Liver (tissue), 9 donors: ENCODE results near the gene UBL3. TPM values are rescaled to one million over a fixed set of nuclear protein-coding genes. Genes with fewer than 3 reads are reported as not detected.

Experiments used
- DNase-seq: peaks from one replicate; pipeline ENCODE4 v3.0.0-alpha.2; 2017; ENCODE audit warnings: low spot score
- H3K27ac ChIP-seq, 2 donors: one replicate each; pipeline ENCODE4 v1.7.0; 2013; ENCODE audit warnings: inconsistent platforms in 2 of 2, low read length in 2 of 2, control low read depth in 1 of 2, low read depth in 1 of 2, mild to moderate bottlenecking in 1 of 2
- H3K27me3 ChIP-seq, 4 donors: one replicate each; pipeline versions ENCODE4 v1.6.1 to v1.7.0; 2013; ENCODE audit warnings: low read length in 3 of 4, inconsistent platforms in 1 of 4, mild to moderate bottlenecking in 1 of 4, moderate library complexity in 1 of 4; ENCODE audit not compliant: control insufficient read depth in 4 of 4, insufficient read depth in 4 of 4
- H3K36me3 ChIP-seq, 4 donors: one replicate each; pipeline versions ENCODE4 v1.6.1 to v1.7.0; 2013; ENCODE audit warnings: low read length in 3 of 4, mild to moderate bottlenecking in 3 of 4, low read depth in 1 of 4, moderate library complexity in 1 of 4; ENCODE audit not compliant: control insufficient read depth in 4 of 4, insufficient read depth in 3 of 4
- H3K4me1 ChIP-seq, 4 donors: one replicate each; pipeline versions ENCODE4 v1.6.1 to v1.7.0; 2013; ENCODE audit warnings: low read length in 3 of 4, mild to moderate bottlenecking in 3 of 4, moderate library complexity in 1 of 4; ENCODE audit not compliant: control insufficient read depth in 4 of 4, insufficient read depth in 4 of 4
- H3K4me3 ChIP-seq, 3 donors: one replicate each; pipeline versions ENCODE4 v1.6.1 to v1.7.0; 2013; ENCODE audit warnings: low read length in 3 of 3, control low read depth in 1 of 3, low read depth in 1 of 3, mild to moderate bottlenecking in 1 of 3
- H3K9ac ChIP-seq, 2 donors: one replicate each; pipeline ENCODE4 v1.7.0; 2013; ENCODE audit warnings: low read length in 2 of 2, mild to moderate bottlenecking in 2 of 2, moderate library complexity in 2 of 2, control low read depth in 1 of 2, low read depth in 1 of 2
- H3K9me3 ChIP-seq, 4 donors: one replicate each; pipeline versions ENCODE4 v1.6.1 to v1.7.0; 2013; ENCODE audit warnings: low read length in 3 of 4; ENCODE audit not compliant: control insufficient read depth in 4 of 4
- EGR1 ChIP-seq, 2 donors: IDR thresholded peaks; 2 replicates each; pipeline ENCODE4 v1.6.1; 2016 to 2018; ENCODE audit warnings: antibody characterized with exemption in 2 of 2, low read depth in 2 of 2
- FOXA1 ChIP-seq: IDR thresholded peaks from 2 replicates; pipeline ENCODE4 v1.6.1; 2016; ENCODE audit warnings: antibody characterized with exemption
- FOXA2 ChIP-seq: IDR thresholded peaks from 2 replicates; pipeline ENCODE4 v1.6.1; 2016; ENCODE audit warnings: antibody characterized with exemption
- GABPA ChIP-seq, 2 donors: IDR thresholded peaks in 1 of 2; conservative IDR thresholded peaks in 1 of 2; 2 replicates each; pipeline ENCODE4 v1.6.1; 2016; ENCODE audit warnings: antibody characterized with exemption in 2 of 2, mild to moderate bottlenecking in 1 of 2, moderate library complexity in 1 of 2
- HNF4A ChIP-seq, 2 donors: conservative IDR thresholded peaks; 2 replicates each; pipeline ENCODE4 v1.6.1; 2016; ENCODE audit warnings: antibody characterized with exemption in 2 of 2, mild to moderate bottlenecking in 2 of 2
- HNF4G ChIP-seq: IDR thresholded peaks from 2 replicates; pipeline ENCODE4 v1.6.1; 2016; ENCODE audit warnings: antibody characterized with exemption
- JUND ChIP-seq, 2 donors: IDR thresholded peaks; 2 replicates each; pipeline ENCODE4 v1.6.1; 2016; ENCODE audit warnings: antibody characterized with exemption in 2 of 2
- NR2F2 ChIP-seq: IDR thresholded peaks from 2 replicates; pipeline ENCODE4 v1.6.1; 2016; ENCODE audit warnings: antibody characterized with exemption
- RAD21 ChIP-seq, 2 donors: IDR thresholded peaks; 2 replicates each; pipeline ENCODE4 v1.6.1; 2016; ENCODE audit warnings: antibody characterized with exemption in 2 of 2, mild to moderate bottlenecking in 2 of 2
- RXRA ChIP-seq, 2 donors: IDR thresholded peaks; 2 replicates each; pipeline ENCODE4 v1.6.1; 2017 to 2018; ENCODE audit warnings: antibody characterized with exemption in 2 of 2, mild to moderate bottlenecking in 1 of 2
- SP1 ChIP-seq: IDR thresholded peaks from 2 replicates; pipeline ENCODE4 v1.6.1; 2018; ENCODE audit warnings: antibody characterized with exemption, mild to moderate bottlenecking
- TAF1 ChIP-seq: conservative IDR thresholded peaks from 2 replicates; pipeline ENCODE4 v1.6.1; 2016; ENCODE audit warnings: antibody characterized with exemption, mild to moderate bottlenecking
- YY1 ChIP-seq: IDR thresholded peaks from 2 replicates; pipeline ENCODE4 v1.6.1; 2016; ENCODE audit warnings: antibody characterized with exemption, mild to moderate bottlenecking
- WGBS: extraction: QIAGEN DNeasy Blood & Tissue Kit; methylation state at CpG from one replicate; pipeline ENCODE4 v1.1.7; 2013; 5-methylcytosine and 5-hydroxymethylcytosine counted together
- polyA plus RNA-seq, 2 donors: library from polyadenylated mRNA; stranded (reverse) in 1 of 2; unstranded in 1 of 2; fragments of 200-250 nt in 1 of 2; fragments of >200 nt in 1 of 2; fragmentation: Nextera tagmentation in 1 of 2; extraction: Ambion mirVana in 1 of 2; gene quantifications; one replicate each; pipeline versions ENCODE4 v1.2.1 to v1.2.3, GENCODE V29; 2013 to 2015
- total RNA-seq, 2 donors: library from RNA; depleted of rRNA; stranded (reverse); fragments of >200 nt; gene quantifications; one replicate each; pipeline ENCODE4 v1.2.3, GENCODE V29; 2014
- TF ChIP-seq, protein P1 (sequence below): IDR thresholded peaks from 2 replicates; pipeline ENCODE4 v1.6.1; 2016; ENCODE audit warnings: antibody characterized with exemption
- TF ChIP-seq, protein P2 (sequence below): IDR thresholded peaks from 2 replicates; pipeline ENCODE4 v1.6.1; 2016; ENCODE audit warnings: antibody characterized with exemption
- TF ChIP-seq, protein P3 (sequence below): IDR thresholded peaks from 2 replicates; pipeline ENCODE4 v1.6.1; 2016; ENCODE audit warnings: antibody characterized with exemption
- TF ChIP-seq, protein P4 (sequence below): fragments of 150-350 bp; IDR thresholded peaks from 2 replicates; pipeline ENCODE4 v1.5.1; 2017; ENCODE audit warnings: improper control_type of control experiment, low read depth, low read length; ENCODE audit not compliant: missing input control
- TF ChIP-seq, protein P5 (sequence below): IDR thresholded peaks from 2 replicates; pipeline ENCODE4 v1.6.1; 2016; ENCODE audit warnings: antibody characterized with exemption, mild to moderate bottlenecking
- donor health status: healthy.
- donor health status: healthy.
- donor health status: healthy.
- donor health status: healthy.
- donor health status: healthy.

The UBL3 gene
- total and polyA plus RNA-seq, 4 donors: 13.9 to 21.3 (median 15.9) TPM

DNA sequence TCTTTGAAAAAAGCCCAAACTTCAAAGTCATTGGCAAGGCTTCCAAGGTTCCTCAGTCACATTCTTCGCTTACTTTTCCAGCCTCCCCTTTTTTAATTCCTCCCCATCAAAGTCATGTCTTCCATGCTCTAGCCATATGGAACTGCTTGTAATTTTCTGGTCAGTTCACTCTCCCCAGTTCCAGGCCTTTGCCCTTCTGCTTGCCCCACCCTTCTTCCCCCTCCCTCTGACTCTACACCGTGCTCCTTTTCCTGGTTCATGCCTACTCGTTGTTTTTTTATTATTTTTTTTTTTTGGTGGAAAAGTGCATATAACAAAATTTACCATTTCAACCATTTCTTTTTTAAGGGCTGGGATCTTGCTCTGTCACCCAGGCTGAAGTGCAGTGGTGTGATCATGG lies 102.3 kb downstream of the UBL3 start (continued):
- TF ChIP-seq FOXA1: no peak
- TF ChIP-seq JUND (IDR thresholded peaks at IDR 0.05): no peak
- no peak for TF ChIP-seq GABPA (IDR thresholded peaks at IDR 0.05 in 1 of 2, conservative IDR thresholded peaks at IDR 0.05 in 1 of 2)
- TF ChIP-seq, protein P1, sequence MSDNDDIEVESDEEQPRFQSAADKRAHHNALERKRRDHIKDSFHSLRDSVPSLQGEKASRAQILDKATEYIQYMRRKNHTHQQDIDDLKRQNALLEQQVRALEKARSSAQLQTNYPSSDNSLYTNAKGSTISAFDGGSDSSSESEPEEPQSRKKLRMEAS: no peak
- TF ChIP-seq SP1: no peak
- TF ChIP-seq HNF4A (conservative IDR thresholded peaks at IDR 0.05): no peak
- TF ChIP-seq EGR1 (IDR thresholded peaks at IDR 0.05; ENCODE audit: low read depth in 2 of 2): no peak

DNA sequence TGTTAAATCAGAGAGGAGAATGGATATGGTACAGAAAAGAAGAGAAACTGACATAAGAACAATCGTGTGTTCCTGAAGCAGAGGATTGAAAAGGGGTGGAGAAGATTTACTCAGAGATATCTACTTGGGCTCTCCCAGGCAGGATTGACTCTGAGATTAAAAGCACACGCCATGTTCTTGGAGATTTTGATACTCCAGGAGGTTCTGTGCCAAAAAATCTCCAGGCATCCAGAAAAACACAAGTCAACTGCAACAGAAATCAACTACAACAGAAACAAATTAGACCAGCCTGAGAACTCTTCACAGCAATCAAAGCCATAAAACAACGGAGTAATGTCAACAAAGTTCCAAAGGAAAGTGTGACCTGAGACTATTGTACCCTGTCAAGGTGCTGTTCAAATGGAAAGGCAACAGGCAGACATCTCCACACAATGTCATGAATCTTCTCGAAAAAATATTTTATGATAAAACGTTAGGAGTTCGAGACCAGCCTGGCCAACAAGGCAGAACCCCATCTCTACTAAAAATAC lies 104.2 kb downstream of the UBL3 start:
- no peaks in the 10 kb centered on the region for H3K9me3 ChIP-seq
- no peak overlapping the region for H3K4me3 ChIP-seq
- no peaks in the 10 kb centered on the region for H3K36me3 ChIP-seq
- TF ChIP-seq HNF4A (conservative IDR thresholded peaks at IDR 0.05) (no peak), NR2F2 (no peak), RAD21 (IDR thresholded peaks at IDR 0.05) (no peak), EGR1 (IDR thresholded peaks at IDR 0.05; ENCODE audit: low read depth in 2 of 2) (no peak), GABPA (IDR thresholded peaks at IDR 0.05 in 1 of 2, conservative IDR thresholded peaks at IDR 0.05 in 1 of 2) (no peak), RXRA (IDR thresholded peaks at IDR 0.05) (no peak), FOXA2 (no peak), TAF1 (no peak), SP1 (no peak), YY1 (no peak), JUND (IDR thresholded peaks at IDR 0.05) (no peak), HNF4G (no peak), FOXA1 (no peak)
- TF ChIP-seq, protein P2, sequence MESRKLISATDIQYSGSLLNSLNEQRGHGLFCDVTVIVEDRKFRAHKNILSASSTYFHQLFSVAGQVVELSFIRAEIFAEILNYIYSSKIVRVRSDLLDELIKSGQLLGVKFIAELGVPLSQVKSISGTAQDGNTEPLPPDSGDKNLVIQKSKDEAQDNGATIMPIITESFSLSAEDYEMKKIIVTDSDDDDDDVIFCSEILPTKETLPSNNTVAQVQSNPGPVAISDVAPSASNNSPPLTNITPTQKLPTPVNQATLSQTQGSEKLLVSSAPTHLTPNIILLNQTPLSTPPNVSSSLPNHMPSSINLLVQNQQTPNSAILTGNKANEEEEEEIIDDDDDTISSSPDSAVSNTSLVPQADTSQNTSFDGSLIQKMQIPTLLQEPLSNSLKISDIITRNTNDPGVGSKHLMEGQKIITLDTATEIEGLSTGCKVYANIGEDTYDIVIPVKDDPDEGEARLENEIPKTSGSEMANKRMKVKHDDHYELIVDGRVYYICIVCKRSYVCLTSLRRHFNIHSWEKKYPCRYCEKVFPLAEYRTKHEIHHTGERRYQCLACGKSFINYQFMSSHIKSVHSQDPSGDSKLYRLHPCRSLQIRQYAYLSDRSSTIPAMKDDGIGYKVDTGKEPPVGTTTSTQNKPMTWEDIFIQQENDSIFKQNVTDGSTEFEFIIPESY: no peak
- TF ChIP-seq, protein P1: no peak
- TF ChIP-seq, protein P3, sequence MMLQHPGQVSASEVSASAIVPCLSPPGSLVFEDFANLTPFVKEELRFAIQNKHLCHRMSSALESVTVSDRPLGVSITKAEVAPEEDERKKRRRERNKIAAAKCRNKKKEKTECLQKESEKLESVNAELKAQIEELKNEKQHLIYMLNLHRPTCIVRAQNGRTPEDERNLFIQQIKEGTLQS: no peak
- TF ChIP-seq, protein P4, sequence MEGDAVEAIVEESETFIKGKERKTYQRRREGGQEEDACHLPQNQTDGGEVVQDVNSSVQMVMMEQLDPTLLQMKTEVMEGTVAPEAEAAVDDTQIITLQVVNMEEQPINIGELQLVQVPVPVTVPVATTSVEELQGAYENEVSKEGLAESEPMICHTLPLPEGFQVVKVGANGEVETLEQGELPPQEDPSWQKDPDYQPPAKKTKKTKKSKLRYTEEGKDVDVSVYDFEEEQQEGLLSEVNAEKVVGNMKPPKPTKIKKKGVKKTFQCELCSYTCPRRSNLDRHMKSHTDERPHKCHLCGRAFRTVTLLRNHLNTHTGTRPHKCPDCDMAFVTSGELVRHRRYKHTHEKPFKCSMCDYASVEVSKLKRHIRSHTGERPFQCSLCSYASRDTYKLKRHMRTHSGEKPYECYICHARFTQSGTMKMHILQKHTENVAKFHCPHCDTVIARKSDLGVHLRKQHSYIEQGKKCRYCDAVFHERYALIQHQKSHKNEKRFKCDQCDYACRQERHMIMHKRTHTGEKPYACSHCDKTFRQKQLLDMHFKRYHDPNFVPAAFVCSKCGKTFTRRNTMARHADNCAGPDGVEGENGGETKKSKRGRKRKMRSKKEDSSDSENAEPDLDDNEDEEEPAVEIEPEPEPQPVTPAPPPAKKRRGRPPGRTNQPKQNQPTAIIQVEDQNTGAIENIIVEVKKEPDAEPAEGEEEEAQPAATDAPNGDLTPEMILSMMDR: no peak
- TF ChIP-seq, protein P5, sequence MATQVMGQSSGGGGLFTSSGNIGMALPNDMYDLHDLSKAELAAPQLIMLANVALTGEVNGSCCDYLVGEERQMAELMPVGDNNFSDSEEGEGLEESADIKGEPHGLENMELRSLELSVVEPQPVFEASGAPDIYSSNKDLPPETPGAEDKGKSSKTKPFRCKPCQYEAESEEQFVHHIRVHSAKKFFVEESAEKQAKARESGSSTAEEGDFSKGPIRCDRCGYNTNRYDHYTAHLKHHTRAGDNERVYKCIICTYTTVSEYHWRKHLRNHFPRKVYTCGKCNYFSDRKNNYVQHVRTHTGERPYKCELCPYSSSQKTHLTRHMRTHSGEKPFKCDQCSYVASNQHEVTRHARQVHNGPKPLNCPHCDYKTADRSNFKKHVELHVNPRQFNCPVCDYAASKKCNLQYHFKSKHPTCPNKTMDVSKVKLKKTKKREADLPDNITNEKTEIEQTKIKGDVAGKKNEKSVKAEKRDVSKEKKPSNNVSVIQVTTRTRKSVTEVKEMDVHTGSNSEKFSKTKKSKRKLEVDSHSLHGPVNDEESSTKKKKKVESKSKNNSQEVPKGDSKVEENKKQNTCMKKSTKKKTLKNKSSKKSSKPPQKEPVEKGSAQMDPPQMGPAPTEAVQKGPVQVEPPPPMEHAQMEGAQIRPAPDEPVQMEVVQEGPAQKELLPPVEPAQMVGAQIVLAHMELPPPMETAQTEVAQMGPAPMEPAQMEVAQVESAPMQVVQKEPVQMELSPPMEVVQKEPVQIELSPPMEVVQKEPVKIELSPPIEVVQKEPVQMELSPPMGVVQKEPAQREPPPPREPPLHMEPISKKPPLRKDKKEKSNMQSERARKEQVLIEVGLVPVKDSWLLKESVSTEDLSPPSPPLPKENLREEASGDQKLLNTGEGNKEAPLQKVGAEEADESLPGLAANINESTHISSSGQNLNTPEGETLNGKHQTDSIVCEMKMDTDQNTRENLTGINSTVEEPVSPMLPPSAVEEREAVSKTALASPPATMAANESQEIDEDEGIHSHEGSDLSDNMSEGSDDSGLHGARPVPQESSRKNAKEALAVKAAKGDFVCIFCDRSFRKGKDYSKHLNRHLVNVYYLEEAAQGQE: no peak
- no peak overlapping the region for H3K27ac ChIP-seq
- H3K27me3 ChIP-seq: peaks cover 0 to 3% (median 0%) of the 10 kb centered on the region in 4 donors
- 66% methylated on average over 6 of the region's 6 CpGs for WGBS
- no peak overlapping the region for H3K9ac ChIP-seq
- H3K4me1 ChIP-seq: no peaks in the 10 kb centered on the region
- no peak for DNase-seq
